Fibroblast of the aortic adventitia (primary cell): ENCODE results near the gene GPR183. TPM values are rescaled to one million over a fixed set of nuclear protein-coding genes. Genes with fewer than 3 reads are reported as not detected.
A peak's percentile ranks its signal among the peaks of the same experiment; 100 is the strongest.

Experiments
- DNase-seq: peaks from one replicate; pipeline ENCODE4 v3.0.0-alpha.2; 2010; ENCODE audit warnings: low read depth
- H3K4me3 ChIP-seq: 2 replicates; pipeline ENCODE4 v1.5.1; 2011; ENCODE audit warnings: low read depth, mild to moderate bottlenecking, control low read depth, low read length, moderate library complexity
- total RNA-seq: library from RNA; depleted of rRNA; stranded (reverse); fragments of >200 nt; gene quantifications from 2 replicates; pipeline ENCODE4 v1.2.3, GENCODE V29; 2012; ENCODE audit warnings: low replicate concordance
- TF ChIP-seq, protein P1 (sequence below): IDR thresholded peaks from 2 replicates; pipeline ENCODE4 v1.5.1; 2011; ENCODE audit warnings: mild to moderate bottlenecking, low read length, control low read depth, inconsistent platforms; ENCODE audit not compliant: insufficient read depth

GPR183 gene
- total RNA-seq, 1 donor = not detected

DNA sequence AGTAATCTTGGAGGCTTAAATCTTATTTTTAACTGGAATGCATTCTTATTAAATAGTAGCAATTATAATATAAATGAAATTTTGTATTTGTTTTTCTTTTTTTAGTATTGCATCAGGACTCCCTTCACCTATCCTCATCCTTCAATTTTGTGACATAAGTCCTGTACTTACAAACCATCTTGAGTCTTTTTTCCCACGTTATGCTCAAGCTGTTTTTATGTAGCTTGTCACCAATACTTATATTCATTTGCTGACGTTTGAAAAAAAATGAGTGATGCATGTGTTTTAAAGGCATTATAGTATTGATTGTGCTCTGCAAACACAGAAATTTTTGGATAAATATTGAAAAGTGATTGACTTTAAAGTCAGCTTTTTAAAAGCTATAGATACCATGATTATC lies 49.9 kb downstream of the GPR183 start:
- no peak for DNase-seq
- TF ChIP-seq, protein P1, sequence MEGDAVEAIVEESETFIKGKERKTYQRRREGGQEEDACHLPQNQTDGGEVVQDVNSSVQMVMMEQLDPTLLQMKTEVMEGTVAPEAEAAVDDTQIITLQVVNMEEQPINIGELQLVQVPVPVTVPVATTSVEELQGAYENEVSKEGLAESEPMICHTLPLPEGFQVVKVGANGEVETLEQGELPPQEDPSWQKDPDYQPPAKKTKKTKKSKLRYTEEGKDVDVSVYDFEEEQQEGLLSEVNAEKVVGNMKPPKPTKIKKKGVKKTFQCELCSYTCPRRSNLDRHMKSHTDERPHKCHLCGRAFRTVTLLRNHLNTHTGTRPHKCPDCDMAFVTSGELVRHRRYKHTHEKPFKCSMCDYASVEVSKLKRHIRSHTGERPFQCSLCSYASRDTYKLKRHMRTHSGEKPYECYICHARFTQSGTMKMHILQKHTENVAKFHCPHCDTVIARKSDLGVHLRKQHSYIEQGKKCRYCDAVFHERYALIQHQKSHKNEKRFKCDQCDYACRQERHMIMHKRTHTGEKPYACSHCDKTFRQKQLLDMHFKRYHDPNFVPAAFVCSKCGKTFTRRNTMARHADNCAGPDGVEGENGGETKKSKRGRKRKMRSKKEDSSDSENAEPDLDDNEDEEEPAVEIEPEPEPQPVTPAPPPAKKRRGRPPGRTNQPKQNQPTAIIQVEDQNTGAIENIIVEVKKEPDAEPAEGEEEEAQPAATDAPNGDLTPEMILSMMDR = no peak
- H3K4me3 ChIP-seq = no peak overlapping the region

DNA sequence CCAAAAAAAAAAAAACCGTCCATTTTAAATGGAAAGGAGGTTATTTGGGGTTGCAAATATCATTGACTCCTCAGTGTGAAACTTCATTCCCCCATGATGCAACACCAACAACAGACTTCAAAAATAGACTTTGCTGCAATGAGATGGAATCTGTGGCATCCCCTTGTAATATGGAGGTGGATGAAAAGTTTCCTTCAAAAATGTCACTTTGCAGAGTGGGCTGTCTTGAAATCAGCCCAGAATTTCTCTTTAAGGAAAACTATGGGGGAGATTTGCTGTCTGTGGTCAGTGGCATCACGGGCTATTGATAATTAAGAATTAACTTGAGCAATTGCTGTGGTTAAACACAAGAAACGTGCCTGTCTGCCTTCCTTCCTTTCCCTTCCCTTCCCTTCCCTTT lies 50.5 kb downstream of the GPR183 start:
- TF ChIP-seq, protein P1 = no peak
- H3K4me3 ChIP-seq = no peak overlapping the region
- peak; percentile 40 for DNase-seq

DNA sequence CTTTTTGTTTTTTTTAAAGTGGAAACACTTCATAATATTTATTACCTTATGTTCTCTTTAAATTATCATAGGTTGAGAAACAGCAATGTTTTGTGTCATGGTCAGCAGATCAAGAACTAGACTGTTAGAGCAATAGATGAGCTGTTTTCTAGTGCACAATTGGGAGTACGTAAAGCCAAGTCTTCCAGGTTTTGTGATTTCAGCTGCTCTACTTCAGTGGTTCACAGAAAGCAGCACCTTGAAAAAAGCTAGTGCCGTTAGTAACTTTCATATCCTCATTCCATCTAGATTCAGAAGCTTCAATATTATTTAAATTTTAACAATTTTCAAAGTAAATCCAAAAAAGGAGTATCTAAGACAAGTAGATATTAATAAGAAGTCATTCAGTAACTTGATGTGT lies 50.9 kb downstream of the GPR183 start:
- no peak overlapping the region for H3K4me3 ChIP-seq
- TF ChIP-seq, protein P1 = no peak
- no peak for DNase-seq

DNA sequence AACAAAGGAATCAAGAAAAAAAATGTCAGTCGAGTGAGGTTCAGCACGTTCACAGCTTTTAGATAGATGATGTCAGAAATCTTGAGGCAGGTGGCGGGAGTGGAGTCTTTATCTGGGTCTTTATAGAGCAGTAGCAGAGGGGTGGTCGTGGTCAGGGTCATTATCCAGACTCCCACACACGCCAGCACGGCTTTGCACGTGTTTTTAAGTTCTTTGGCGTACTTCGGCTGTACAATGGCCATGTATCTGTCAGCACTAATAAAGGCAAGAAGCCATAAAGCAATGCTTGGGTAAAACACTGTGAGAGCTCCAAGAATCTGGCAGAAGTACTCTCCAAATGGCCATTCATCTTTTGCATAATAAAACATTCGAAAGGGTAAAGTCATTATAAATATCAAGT lies 51.9 kb downstream of the GPR183 start:
- no peak overlapping the region for H3K4me3 ChIP-seq
- no peak for DNase-seq
- TF ChIP-seq, protein P1 = no peak

DNA sequence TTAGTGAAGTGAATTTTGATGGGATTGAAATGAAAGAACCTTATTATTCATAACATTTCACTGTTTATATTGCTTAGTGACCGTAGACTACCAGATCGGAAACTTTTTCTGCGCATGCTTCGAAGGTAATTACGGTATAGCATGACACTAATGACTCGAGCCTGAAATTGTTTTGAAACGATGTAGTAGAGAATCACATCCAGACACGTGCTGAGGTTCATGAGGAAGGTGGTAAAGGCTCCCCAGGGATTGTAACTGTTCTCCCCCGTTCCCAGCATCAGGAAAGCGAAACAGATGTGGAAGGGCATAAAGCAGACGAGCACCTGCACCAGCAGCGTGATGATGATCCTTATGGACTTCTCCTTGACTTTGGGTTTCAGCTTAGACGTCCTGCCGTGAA lies 52.4 kb downstream of the GPR183 start:
- TF ChIP-seq, protein P1 = no peak
- no peak overlapping the region for H3K4me3 ChIP-seq
- DNase-seq = no peak

DNA sequence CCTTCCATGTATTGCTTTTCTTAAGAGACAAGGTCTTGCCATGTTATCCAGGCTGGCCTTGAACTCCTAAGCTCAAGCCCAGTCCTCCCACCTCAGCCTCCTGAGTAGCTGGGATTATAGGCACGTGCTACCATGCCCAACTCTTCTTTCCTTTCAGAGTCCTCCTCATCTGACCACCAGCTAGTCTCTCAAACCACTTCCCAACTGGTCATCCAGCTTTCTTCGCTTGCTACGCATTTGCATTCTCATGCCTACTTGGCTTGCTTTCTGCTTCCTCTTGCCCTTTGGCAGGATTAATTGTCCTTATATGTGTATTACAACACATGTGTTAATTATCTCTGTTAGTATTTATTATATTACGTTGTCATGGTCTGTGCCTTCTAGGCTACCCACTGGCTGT lies 55.3 kb downstream of the GPR183 start:
- no peak overlapping the region for H3K4me3 ChIP-seq
- DNase-seq = no peak
- TF ChIP-seq, protein P1 = no peak
